GM21786 (cell line): ENCODE data around the gene ZNRF4.
"Not testable (repeated sequence)": the region's sequence is repeated elsewhere in the genome, so short reads cannot be mapped to it uniquely, and the experiment has no call there.

Experiments
- ATAC-seq: cut with Tn5 transposase; IDR thresholded peaks from one replicate; pipeline ENCODE4 v1.9.1; 2021; ENCODE audit not compliant: unreplicated experiment

Gene ZNRF4

DNA sequence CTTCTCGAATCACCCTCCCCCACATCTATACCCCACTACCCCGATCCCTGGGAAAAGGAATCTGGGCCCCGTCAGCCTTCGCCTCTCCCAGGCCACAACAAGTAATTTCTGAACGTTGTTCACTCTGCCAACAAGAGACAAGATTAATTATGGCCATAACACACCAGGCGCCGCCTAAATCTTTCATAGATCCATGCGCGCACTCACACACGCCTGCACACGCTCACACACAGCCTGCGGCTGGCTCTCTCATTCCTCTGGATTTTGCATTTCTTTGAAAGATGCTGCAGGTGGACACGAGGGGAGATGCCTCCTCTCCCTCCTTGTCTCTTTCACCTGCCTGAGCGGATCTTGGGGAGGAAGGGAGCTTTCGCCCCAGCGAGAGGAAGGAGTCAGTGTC is 17.1 kb downstream of the ZNRF4 start:
- ATAC-seq: no peak

DNA sequence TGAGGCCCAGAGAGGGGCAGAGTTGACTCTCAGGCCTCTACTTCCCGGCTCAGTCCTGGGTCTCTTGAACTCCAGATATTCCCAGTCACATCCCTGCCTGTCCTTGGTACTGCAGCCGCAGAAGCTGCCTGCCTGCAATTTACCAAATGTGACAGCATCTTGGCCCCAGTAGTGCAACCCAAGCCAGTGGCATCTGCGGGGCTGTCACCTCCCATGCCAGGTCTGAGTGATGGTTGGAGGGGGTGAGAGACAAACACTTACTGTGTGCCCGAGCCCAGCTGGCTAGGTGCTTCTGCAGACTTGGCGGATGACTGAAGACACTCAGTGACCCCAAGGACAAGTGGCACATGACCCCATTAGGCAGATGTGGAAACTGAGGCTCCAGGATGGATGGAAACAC is 18.4 kb downstream of the ZNRF4 start:
- no peak for ATAC-seq

- no peak for ATAC-seq
These were observed 22.4 kb downstream of the ZNRF4 start for GRCh38 chr19:5477451-5478215.

GRCh38 chr19:5478241-5478924 is 23.2 kb downstream of the ZNRF4 start:
- ATAC-seq: no peak

- ATAC-seq: no peak
These were observed 23.8 kb downstream of the ZNRF4 start for GRCh38 chr19:5478925-5479588.

- no peak for ATAC-seq
These were observed 24.7 kb downstream of the ZNRF4 start for GRCh38 chr19:5479958-5480357.

DNA sequence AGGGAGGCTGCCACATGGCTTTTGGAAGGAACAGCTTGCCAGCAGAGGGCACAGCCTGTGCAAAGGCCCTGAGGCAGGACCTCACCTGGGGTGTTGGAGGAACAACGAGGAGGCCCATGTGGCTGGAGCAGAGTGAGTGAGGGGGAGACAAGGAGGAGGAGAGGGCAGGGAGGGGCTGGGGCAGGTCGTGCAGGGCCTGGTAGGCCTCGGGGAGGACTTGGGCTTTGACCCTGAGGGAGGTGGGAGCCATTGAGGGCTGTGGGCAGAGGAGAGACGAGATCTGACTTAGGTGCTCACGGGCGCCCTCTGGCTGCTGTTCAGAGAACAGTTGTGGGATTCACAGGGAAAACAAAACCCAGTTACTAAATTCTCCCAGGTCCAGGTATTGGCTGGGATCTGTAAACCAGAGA is 25.2 kb downstream of the ZNRF4 start:
- ATAC-seq: no peak

GRCh38 chr19:5481957-5482356 is 26.7 kb downstream of the ZNRF4 start:
- no peak for ATAC-seq

- no peak for ATAC-seq
These were observed 29.4 kb downstream of the ZNRF4 start for GRCh38 chr19:5484398-5485285.

DNA sequence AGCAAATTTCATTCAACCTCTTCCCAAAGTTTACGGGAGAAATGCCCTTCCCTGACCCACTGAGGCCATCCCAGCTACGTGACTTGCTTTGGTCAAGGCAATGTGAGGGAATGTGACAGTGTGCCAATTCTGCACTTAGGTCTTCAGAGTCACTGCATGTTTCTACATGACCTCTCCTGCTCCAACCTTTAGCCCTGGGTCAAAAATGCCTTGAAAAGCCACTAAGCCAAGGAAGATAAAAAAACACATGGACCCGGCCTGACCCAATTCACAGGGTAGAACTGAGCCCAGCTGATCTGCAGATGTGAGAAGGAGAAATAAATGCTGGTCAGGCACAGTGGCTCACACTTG is 30.0 kb downstream of the ZNRF4 start:
- ATAC-seq: no peak

DNA sequence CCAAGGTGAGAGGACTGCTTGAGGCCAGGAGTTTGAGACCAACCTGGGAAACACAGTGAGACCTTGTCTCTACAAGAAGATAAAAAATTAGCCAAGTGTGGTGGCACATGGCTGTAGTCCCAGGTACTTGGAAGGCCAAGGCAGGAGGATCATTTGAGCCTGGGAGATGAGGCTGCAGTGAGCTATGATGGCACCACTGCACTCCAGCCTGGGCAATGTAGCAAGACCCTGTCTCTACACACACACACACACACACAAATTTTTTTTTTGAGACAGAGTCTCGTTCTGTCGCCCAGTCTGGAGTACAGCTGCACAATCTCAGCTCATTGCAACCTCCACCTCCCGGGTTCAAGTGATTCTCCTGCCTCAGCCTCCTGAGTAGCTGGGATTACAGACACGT is 30.4 kb downstream of the ZNRF4 start:
- ATAC-seq: not testable (repeated sequence)

DNA sequence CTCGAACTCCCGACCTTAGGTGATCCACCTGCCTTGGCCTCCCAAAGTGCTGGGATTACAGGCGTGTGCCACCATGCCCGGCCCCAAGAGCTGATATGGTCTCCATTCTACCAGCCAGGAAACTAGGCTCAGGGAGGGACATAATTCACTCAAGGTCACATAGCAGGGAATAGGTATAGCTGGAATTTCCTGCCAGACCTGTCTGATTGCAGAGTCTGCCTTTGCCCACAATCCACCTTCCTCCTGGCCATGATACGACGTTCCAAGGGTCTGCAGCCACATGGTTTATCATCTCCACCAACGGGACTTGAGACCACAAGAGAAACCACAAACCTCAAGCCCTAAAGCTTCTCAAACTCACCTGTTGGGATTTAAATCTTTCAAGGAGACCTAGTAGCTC is 32.0 kb downstream of the ZNRF4 start:
- ATAC-seq: no peak

GRCh38 chr19:5489551-5489950 is 34.3 kb downstream of the ZNRF4 start:
- ATAC-seq: no peak

DNA sequence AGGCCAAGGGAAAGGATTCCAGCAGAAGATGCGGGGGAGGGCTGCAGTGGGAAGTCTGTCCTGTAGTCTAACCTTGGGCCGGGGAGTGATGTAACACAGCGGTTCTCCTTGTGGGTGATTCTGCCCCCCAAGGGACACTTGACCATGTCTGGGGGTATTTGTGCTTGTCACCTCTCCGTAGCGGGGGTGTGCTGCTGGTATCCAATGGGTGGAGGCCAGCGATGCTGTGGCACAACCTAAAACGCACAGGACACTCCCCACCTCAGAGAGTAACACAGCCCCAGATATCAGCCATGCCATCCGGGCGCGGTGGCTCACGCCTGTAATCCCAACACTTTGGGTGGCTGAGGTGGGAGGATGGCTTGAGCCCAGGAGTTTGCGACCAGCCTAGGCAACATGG is 36.3 kb downstream of the ZNRF4 start:
- no peak for ATAC-seq

GRCh38 chr19:5492281-5492634 is 37.0 kb downstream of the ZNRF4 start:
- no peak for ATAC-seq

- ATAC-seq: no peak
These were observed 37.6 kb downstream of the ZNRF4 start for GRCh38 chr19:5492635-5493409.

DNA sequence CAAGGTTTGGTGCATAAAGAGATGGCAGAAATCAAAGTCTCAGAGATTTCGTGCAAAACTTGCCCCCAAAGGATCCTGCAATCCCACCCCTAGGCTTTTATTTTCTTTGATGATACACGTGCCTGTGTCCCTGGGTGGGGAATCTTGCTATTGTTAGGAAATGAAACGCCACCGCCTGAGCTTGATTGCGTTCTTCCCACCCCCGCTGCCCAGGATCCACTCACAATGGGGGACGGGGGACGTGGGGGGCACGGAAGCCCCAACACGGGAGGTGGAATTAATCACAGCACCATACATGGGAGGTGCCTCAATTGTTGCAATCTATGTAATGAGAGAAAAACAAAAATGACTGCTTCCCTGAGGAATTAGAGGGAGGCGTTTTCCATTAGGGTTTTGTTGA is 39.6 kb downstream of the ZNRF4 start:
- no peak for ATAC-seq

GRCh38 chr19:5495792-5496191 is 40.6 kb downstream of the ZNRF4 start:
- no peak for ATAC-seq

- ATAC-seq: no peak
These were observed 42.1 kb downstream of the ZNRF4 start for GRCh38 chr19:5497297-5497696.

DNA sequence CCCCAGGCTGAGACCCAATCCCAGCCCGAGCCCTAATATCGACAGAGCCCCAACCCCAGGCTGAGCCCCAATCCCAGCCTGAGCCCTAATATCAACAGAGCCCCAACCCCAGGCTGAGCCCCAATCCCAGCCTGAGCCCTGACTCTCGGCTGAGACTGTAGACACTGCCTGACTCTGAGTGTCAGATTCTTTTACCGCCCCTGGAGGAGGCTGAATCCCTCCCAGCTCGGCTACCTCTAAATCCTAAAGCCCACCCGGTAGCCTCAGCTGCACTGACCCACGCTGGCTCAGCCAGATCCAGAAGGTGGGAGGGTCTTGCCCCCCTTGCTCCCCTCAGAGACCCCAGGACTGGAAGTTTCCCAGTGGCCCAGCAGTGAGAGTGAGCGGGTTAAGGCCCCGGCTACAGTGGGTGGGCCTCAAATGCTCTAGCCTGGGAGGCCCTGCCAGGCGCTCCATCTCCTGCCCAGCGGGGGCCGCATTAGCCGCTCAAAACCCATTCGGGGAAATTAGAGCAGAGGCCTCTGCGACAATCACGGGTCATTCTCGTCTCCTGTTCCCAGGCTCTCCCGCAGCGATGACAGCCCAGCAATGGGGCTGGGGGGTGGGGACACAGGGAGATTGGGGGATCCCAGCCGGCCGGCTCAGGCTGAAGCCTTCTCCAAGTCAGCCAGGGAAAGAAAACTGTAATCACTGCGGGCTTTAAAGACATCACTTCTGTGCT is 43.8 kb downstream of the ZNRF4 start:
- ATAC-seq: no peak
